HG02852 (cell line): ENCODE data around the gene PDE4D.
A peak's percentile ranks its signal among the peaks of the same experiment; 100 is the strongest.

ENCODE experiments used
- ATAC-seq: cut with Tn5 transposase; IDR thresholded peaks from one replicate; pipeline ENCODE4 v1.9.1; 2021; ENCODE audit warnings: mild to moderate bottlenecking, moderate library complexity; ENCODE audit not compliant: unreplicated experiment

The PDE4D gene

GRCh38 chr5:59136549-59136948, 757.0 kb downstream of the PDE4D start:
- ATAC-seq, result no peak

- ATAC-seq, result no peak
Measured at GRCh38 chr5:59134471-59135163, 758.9 kb downstream of the PDE4D start.

- ATAC-seq, result no peak
Measured at GRCh38 chr5:59133764-59134261, 759.7 kb downstream of the PDE4D start.

- no peak for ATAC-seq
Measured at GRCh38 chr5:59132131-59132530, 761.4 kb downstream of the PDE4D start.

- no peak for ATAC-seq
Measured at GRCh38 chr5:59130431-59130830, 763.1 kb downstream of the PDE4D start.

GRCh38 chr5:59128646-59129290, 764.8 kb downstream of the PDE4D start:
- ATAC-seq, result no peak

GRCh38 chr5:59126708-59127573, 766.6 kb downstream of the PDE4D start:
- ATAC-seq, result no peak

GRCh38 chr5:59126016-59126707, 767.4 kb downstream of the PDE4D start:
- no peak for ATAC-seq

- ATAC-seq, result no peak
Measured at GRCh38 chr5:59125011-59125961, 768.2 kb downstream of the PDE4D start.

- peak; percentile 46 for ATAC-seq
Measured at GRCh38 chr5:59123595-59124561, 769.6 kb downstream of the PDE4D start.

- ATAC-seq, result no peak
Measured at GRCh38 chr5:59119480-59119879, 774.0 kb downstream of the PDE4D start.

GRCh38 chr5:59117320-59117719, 776.2 kb downstream of the PDE4D start:
- ATAC-seq, result no peak

- no peak for ATAC-seq
Measured at GRCh38 chr5:59116231-59116865, 777.2 kb downstream of the PDE4D start.

- ATAC-seq, result no peak
Measured at GRCh38 chr5:59115345-59115744, 778.2 kb downstream of the PDE4D start.

- ATAC-seq, result no peak
Measured at GRCh38 chr5:59109383-59109782, 784.1 kb downstream of the PDE4D start.

GRCh38 chr5:59107692-59108091, 785.8 kb downstream of the PDE4D start:
- no peak for ATAC-seq

- ATAC-seq, result no peak
Measured at GRCh38 chr5:59104400-59105127, 789.0 kb downstream of the PDE4D start.

GRCh38 chr5:59103303-59103702, 790.2 kb downstream of the PDE4D start:
- ATAC-seq, result no peak
